Ovary (tissue), 9 donors: ENCODE measurements around the gene ARHGAP12. TPM values are rescaled to one million over a fixed set of nuclear protein-coding genes. Genes with fewer than 3 reads are reported as not detected.
A peak's percentile ranks its signal among the peaks of the same experiment; 100 is the strongest.
"Not testable (repeated sequence)": the region's sequence is repeated elsewhere in the genome, so short reads cannot be mapped to it uniquely, and the experiment has no call there.

Experiments used
- DNase-seq, 5 donors: peaks; one replicate each; pipeline ENCODE4 v3.0.0-alpha.2; 2019 to 2020
- H3K27ac ChIP-seq, 2 donors: fragments of 200-600 bp; one replicate each; pipeline versions ENCODE4 v1.5.1 to v1.8.0; 2019 to 2022
- H3K27me3 ChIP-seq: fragments of 200-600 bp; one replicate; pipeline ENCODE4 v1.8.0; 2022
- H3K36me3 ChIP-seq: fragments of 200-600 bp; sonication (generic); one replicate; pipeline ENCODE4 v1.5.1; 2019
- H3K4me1 ChIP-seq: one replicate; pipeline ENCODE4 v1.8.1; 2013; ENCODE audit warnings: mild to moderate bottlenecking, moderate library complexity; ENCODE audit not compliant: insufficient read depth
- H3K4me3 ChIP-seq: fragments of 200-600 bp; sonication (generic); one replicate; pipeline ENCODE4 v1.5.1; 2017
- H3K9me3 ChIP-seq, 2 donors: fragments of 200-600 bp in 1 of 2; sonication (generic) in 1 of 2; one replicate each; pipeline versions ENCODE4 v1.5.1 to v1.8.1; 2013 to 2019; ENCODE audit warnings: mild to moderate bottlenecking in 1 of 2, moderate library complexity in 1 of 2
- EP300 ChIP-seq: sonication (generic); formaldehyde crosslinking; IDR thresholded peaks from one replicate; pipeline ENCODE4 v1.6.1; 2017; ENCODE audit warnings: antibody characterized with exemption
- POLR2A ChIP-seq: fragments of 450-650 bp; IDR thresholded peaks from one replicate; pipeline ENCODE4 v1.6.1; 2017; ENCODE audit warnings: antibody characterized with exemption, mild to moderate bottlenecking, moderate library complexity
- WGBS, 3 donors: extraction: QIAGEN DNeasy Blood & Tissue Kit in 1 of 3; methylation state at CpG; one replicate each; pipeline versions ENCODE4 v1.1.5 to v1.1.7; 2013 to 2017; 5-methylcytosine and 5-hydroxymethylcytosine counted together
- intact Hi-C, 4 donors: fragments of 100-400 bp; cut with DNase I; formaldehyde crosslinking; loops; one replicate each; pipeline versions ENCODE4 v1.11.0 to v1.15.1; 2022 to 2023
- polyA plus RNA-seq, 2 donors: library from polyadenylated mRNA; stranded (reverse); fragments of 200-250 nt in 1 of 2; fragments of 350-450 nt in 1 of 2; fragmentation: Illumina TruSeq in 1 of 2; extraction: RNeasy Lipid Tissue Mini Kit (QIAGEN cat#74804) in 1 of 2; gene quantifications; one replicate each; pipeline ENCODE4 v1.2.3, GENCODE V29; 2013 to 2014
- total RNA-seq, 7 donors: library from RNA; depleted of rRNA in 2 of 7; stranded (reverse); fragments of >200 nt in 2 of 7; fragmentation: NEBNext Ultra II Directional in 3 of 7; extraction: Animal tissue kit (Norgen Biotek cat#: 25700) in 3 of 7; gene quantifications; one replicate each; pipeline versions ENCODE4 v1.1.0 to v1.2.4, GENCODE V29; 2016 to 2023
- TF ChIP-seq, protein P1 (sequence below), 3 donors: fragments of 450-650 bp in 2 of 3; fragments of 200-600 bp in 1 of 3; IDR thresholded peaks; one replicate each; pipeline versions ENCODE4 v1.5.1 to v1.8.0; 2016 to 2022; ENCODE audit warnings: antibody characterized with exemption in 3 of 3, mild to moderate bottlenecking in 1 of 3
- donor health status: DM: no; HTN: no; CAD: no; lungs with moderate emphysema.
- donor health status: DM: no; HTN: no; CAD: no.
- donor health status: Bipolar disorder and iron deficiency.
- donor health status: DM: yes; HTN: yes; CAD: no.
- donor health status: DM: no; HTN: no; CAD: no.
- donor health status: DM: yes; HTN: yes; CAD: no.

ARHGAP12 gene
- total and polyA plus RNA-seq, 9 donors = 13.9 to 60.6 (median 32.0) TPM

GRCh38 chr10:31771331-31771831 lies 157.2 kb downstream of the ARHGAP12 start:
- Histone ChIP-seq H3K9me3 (no peaks in the 10 kb centered on the region), H3K4me3 (no peak overlapping the region), H3K4me1 (no peaks in the 10 kb centered on the region), H3K27me3 (no peaks in the 10 kb centered on the region), H3K36me3 (no peaks in the 10 kb centered on the region), H3K27ac (no peak overlapping the region)
- TF ChIP-seq EP300 (no peak), POLR2A (no peak)
- TF ChIP-seq, protein P1, sequence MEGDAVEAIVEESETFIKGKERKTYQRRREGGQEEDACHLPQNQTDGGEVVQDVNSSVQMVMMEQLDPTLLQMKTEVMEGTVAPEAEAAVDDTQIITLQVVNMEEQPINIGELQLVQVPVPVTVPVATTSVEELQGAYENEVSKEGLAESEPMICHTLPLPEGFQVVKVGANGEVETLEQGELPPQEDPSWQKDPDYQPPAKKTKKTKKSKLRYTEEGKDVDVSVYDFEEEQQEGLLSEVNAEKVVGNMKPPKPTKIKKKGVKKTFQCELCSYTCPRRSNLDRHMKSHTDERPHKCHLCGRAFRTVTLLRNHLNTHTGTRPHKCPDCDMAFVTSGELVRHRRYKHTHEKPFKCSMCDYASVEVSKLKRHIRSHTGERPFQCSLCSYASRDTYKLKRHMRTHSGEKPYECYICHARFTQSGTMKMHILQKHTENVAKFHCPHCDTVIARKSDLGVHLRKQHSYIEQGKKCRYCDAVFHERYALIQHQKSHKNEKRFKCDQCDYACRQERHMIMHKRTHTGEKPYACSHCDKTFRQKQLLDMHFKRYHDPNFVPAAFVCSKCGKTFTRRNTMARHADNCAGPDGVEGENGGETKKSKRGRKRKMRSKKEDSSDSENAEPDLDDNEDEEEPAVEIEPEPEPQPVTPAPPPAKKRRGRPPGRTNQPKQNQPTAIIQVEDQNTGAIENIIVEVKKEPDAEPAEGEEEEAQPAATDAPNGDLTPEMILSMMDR (IDR thresholded peaks at IDR 0.05) = no peak
- intact Hi-C loops = no loop called here
- DNase-seq = no peak
- 72 to 84% (median 77%) methylated on average over 9 of the region's 9 CpGs for WGBS, 3 donors

GRCh38 chr10:31770307-31770902 lies 158.2 kb downstream of the ARHGAP12 start:
- H3K4me1 ChIP-seq = no peaks in the 10 kb centered on the region
- DNase-seq = no peak
- 67 to 77% (median 70%) methylated on average over 8 of the region's 8 CpGs for WGBS, 3 donors
- TF ChIP-seq, protein P1 (IDR thresholded peaks at IDR 0.05) = peak in 1 of 3 donors; percentile 20
- TF ChIP-seq POLR2A = no peak
- H3K27ac ChIP-seq = no peak overlapping the region
- no peak overlapping the region for H3K4me3 ChIP-seq
- intact Hi-C loops = no loop called here
- H3K9me3 ChIP-seq = no peaks in the 10 kb centered on the region
- H3K27me3 ChIP-seq = no peaks in the 10 kb centered on the region
- no peaks in the 10 kb centered on the region for H3K36me3 ChIP-seq

- Histone ChIP-seq H3K9me3 (no peaks in the 10 kb centered on the region), H3K27ac (no peak overlapping the region), H3K27me3 (no peaks in the 10 kb centered on the region), H3K4me3 (no peak overlapping the region), H3K36me3 (no peaks in the 10 kb centered on the region), H3K4me1 (no peaks in the 10 kb centered on the region)
- no peak for DNase-seq
- WGBS, 3 donors = 60 to 68% (median 64%) methylated on average over 4 of the region's 4 CpGs
- intact Hi-C loops = no loop called here
- no peak for TF ChIP-seq POLR2A
- no peak for TF ChIP-seq EP300
- TF ChIP-seq, protein P1 (IDR thresholded peaks at IDR 0.05) = no peak
These were observed 159.1 kb downstream of the ARHGAP12 start for GRCh38 chr10:31769564-31769963.

- DNase-seq, H3K4me3 ChIP-seq, H3K27me3 ChIP-seq, H3K9me3 ChIP-seq, H3K36me3 ChIP-seq, H3K4me1 ChIP-seq, intact Hi-C loops, H3K27ac ChIP-seq: not testable (repeated sequence)
- WGBS, 3 donors = 86 to 93% (median 88%) methylated on average over 7 of the region's 7 CpGs
These were observed 159.7 kb downstream of the ARHGAP12 start for GRCh38 chr10:31768935-31769334.

GRCh38 chr10:31768467-31768866 lies 160.2 kb downstream of the ARHGAP12 start:
- Histone ChIP-seq H3K4me1 (no peaks in the 10 kb centered on the region), H3K27ac (no peak overlapping the region), H3K27me3 (no peaks in the 10 kb centered on the region), H3K9me3 (no peaks in the 10 kb centered on the region), H3K36me3 (no peaks in the 10 kb centered on the region), H3K4me3 (no peak overlapping the region)
- DNase-seq = no peak
- intact Hi-C loops = no loop called here
- TF ChIP-seq POLR2A (no peak), EP300 (no peak)
- TF ChIP-seq, protein P1 (IDR thresholded peaks at IDR 0.05) = no peak
- WGBS, 3 donors = 97 to 100% (median 100%) methylated on average over 1 of the region's 1 CpG
